Panc1 (cell line): ENCODE measurements around the gene RTP1. TPM values are rescaled to one million over a fixed set of nuclear protein-coding genes. Genes with fewer than 3 reads are reported as not detected.

Source experiments
- ATAC-seq: fragments of 200-7000 bp; cut with Tn5 transposase; 2 replicates; pipeline ENCODE4 v1.9.1; 2020; ENCODE audit warnings: mild to moderate bottlenecking, moderate library complexity
- BruUV-seq: library from RNA; stranded (reverse); fragments of 400-500 nt; replicated peaks from 2 replicates; lab custom pipeline; 2021; lab: Mats Ljungman, UMichigan
- CTCF ChIA-PET: fragments of 300-600 bp; sonication (Branson Sonifier 250); formaldehyde crosslinking; loops from one replicate; lab custom pipeline; 2022; ENCODE audit warnings: antibody characterized with exemption; lab: Charles Lee
- POLR2A ChIA-PET: fragments of 300-600 bp; sonication (Branson Sonifier 250); formaldehyde crosslinking; loops from one replicate; lab custom pipeline; 2022; ENCODE audit warnings: antibody characterized with exemption; lab: Charles Lee
- DNase-seq: peaks from one replicate; pipeline ENCODE4 v3.0.0-alpha.2; 2010; ENCODE audit warnings: low read depth, low spot score
- H3K27ac ChIP-seq: 2 replicates; pipeline ENCODE4 v1.5.1; 2011; ENCODE audit warnings: mild to moderate bottlenecking, low read length, inconsistent platforms
- H3K27me3 ChIP-seq: fragments of 200-500 bp; sonication (Bioruptor generic); 2 replicates; pipeline ENCODE4 v1.6.0; 2014; ENCODE audit warnings: low read length, inconsistent platforms; ENCODE audit not compliant: control insufficient read depth, insufficient read depth
- H3K36me3 ChIP-seq: fragments of 200-500 bp; sonication (Bioruptor generic); 2 replicates; pipeline ENCODE4 v1.5.1; 2014; ENCODE audit warnings: inconsistent platforms, mild to moderate bottlenecking, low read length, moderate library complexity; ENCODE audit not compliant: control insufficient read depth, insufficient read depth
- H3K4me1 ChIP-seq: 2 replicates; pipeline ENCODE4 v1.5.1; 2011; ENCODE audit warnings: inconsistent platforms, mild to moderate bottlenecking, low read length, moderate library complexity; ENCODE audit not compliant: control insufficient read depth, insufficient read depth
- H3K4me3 ChIP-seq, 2 experiments: 2 replicates each; pipeline ENCODE4 v1.5.1; 2011 to 2012; ENCODE audit warnings: low read depth in 2 of 2, low read length in 2 of 2, mild to moderate bottlenecking in 2 of 2, inconsistent platforms in 1 of 2, moderate library complexity in 1 of 2
- H3K9me3 ChIP-seq: fragments of 200-500 bp; sonication (Bioruptor generic); 2 replicates; pipeline ENCODE4 v1.5.1; 2014; ENCODE audit warnings: low read depth, mild to moderate bottlenecking, inconsistent platforms, low read length, moderate library complexity; ENCODE audit not compliant: control insufficient read depth, insufficient read depth
- CTCF ChIP-seq: fragments of 450-650 bp; IDR thresholded peaks from 2 replicates; pipeline ENCODE4 v1.5.1; 2017; ENCODE audit warnings: mild to moderate bottlenecking
- POLR2AphosphoS5 ChIP-seq: IDR thresholded peaks from 2 replicates; pipeline ENCODE4 v1.6.1; 2012; ENCODE audit warnings: mild to moderate bottlenecking, low read depth, low read length, moderate library complexity
- SIN3A ChIP-seq: IDR thresholded peaks from 2 replicates; pipeline ENCODE4 v1.6.1; 2012; ENCODE audit warnings: low read depth, mild to moderate bottlenecking, low read length, moderate library complexity, borderline replicate concordance; ENCODE audit not compliant: insufficient read depth
- TCF7L2 ChIP-seq: IDR thresholded peaks from 2 replicates; pipeline ENCODE4 v1.6.1; 2011; ENCODE audit warnings: mild to moderate bottlenecking, low read depth, low read length, inconsistent platforms
- in situ Hi-C: cut with HindIII; loops from 2 replicates; pipeline ENCODE4 v1.10.0; 2016; ENCODE audit warnings: low sequenced_read_pairs, low pct_unique_long_range_greater_than_20kb
- intact Hi-C: fragments of 100-400 bp; cut with micrococcal nuclease; formaldehyde crosslinking; loops from one replicate; pipeline ENCODE4 v1.10.0; 2022; ENCODE audit not compliant: unreplicated experiment
- total RNA-seq: library from RNA; stranded (reverse); gene quantifications from one replicate; pipeline ENCODE4 v1.2.1, GENCODE V29; 2021; ENCODE audit not compliant: unreplicated experiment
- TF ChIP-seq, protein P1 (sequence below), 2 experiments: IDR thresholded peaks; 2 replicates each; pipeline ENCODE4 v1.6.1; 2011 to 2012; ENCODE audit warnings: low read depth in 2 of 2, control low read depth in 1 of 2, low read length in 1 of 2, mild to moderate bottlenecking in 1 of 2, moderate library complexity in 1 of 2; ENCODE audit not compliant: insufficient read depth in 1 of 2

The RTP1 gene
- total RNA-seq, 1 experiment from 2014 or later = not detected

- DNase-seq (no peak), ATAC-seq (no peak)
- peaks cover 15% of the 10 kb centered on the region for H3K27me3 ChIP-seq
- no peak overlapping the region for H3K27ac ChIP-seq
- ChIA-PET POLR2A (no interaction called here), CTCF (no interaction called here)
- TF ChIP-seq TCF7L2 (no peak), SIN3A (no peak), CTCF (no peak), POLR2AphosphoS5 (no peak)
- TF ChIP-seq, protein P1, sequence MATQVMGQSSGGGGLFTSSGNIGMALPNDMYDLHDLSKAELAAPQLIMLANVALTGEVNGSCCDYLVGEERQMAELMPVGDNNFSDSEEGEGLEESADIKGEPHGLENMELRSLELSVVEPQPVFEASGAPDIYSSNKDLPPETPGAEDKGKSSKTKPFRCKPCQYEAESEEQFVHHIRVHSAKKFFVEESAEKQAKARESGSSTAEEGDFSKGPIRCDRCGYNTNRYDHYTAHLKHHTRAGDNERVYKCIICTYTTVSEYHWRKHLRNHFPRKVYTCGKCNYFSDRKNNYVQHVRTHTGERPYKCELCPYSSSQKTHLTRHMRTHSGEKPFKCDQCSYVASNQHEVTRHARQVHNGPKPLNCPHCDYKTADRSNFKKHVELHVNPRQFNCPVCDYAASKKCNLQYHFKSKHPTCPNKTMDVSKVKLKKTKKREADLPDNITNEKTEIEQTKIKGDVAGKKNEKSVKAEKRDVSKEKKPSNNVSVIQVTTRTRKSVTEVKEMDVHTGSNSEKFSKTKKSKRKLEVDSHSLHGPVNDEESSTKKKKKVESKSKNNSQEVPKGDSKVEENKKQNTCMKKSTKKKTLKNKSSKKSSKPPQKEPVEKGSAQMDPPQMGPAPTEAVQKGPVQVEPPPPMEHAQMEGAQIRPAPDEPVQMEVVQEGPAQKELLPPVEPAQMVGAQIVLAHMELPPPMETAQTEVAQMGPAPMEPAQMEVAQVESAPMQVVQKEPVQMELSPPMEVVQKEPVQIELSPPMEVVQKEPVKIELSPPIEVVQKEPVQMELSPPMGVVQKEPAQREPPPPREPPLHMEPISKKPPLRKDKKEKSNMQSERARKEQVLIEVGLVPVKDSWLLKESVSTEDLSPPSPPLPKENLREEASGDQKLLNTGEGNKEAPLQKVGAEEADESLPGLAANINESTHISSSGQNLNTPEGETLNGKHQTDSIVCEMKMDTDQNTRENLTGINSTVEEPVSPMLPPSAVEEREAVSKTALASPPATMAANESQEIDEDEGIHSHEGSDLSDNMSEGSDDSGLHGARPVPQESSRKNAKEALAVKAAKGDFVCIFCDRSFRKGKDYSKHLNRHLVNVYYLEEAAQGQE (IDR thresholded peaks at IDR 0.05; ENCODE audit: insufficient read depth in 1 of 2, low read depth in 2 of 2, low read length in 1 of 2) = no peak
- H3K36me3 ChIP-seq = no peaks in the 10 kb centered on the region
- intact Hi-C loops (no loop called here), in situ Hi-C loops (no loop called here)
- BruUV-seq = no TSS peak
- H3K4me1 ChIP-seq = no peaks in the 10 kb centered on the region
- H3K9me3 ChIP-seq = no peaks in the 10 kb centered on the region
- H3K4me3 ChIP-seq = no peak overlapping the region
Observed at GRCh38 chr3:187247398-187247797, 50.1 kb downstream of the RTP1 start.

Other genes starting within 250 kb of the RTP1 start
- gene RPL39L, start 58.0 kb upstream of the RTP1 start, total RNA-seq = 37.7 TPM
- not detected for gene MASP1, start 94.3 kb downstream of the RTP1 start, total RNA-seq
- gene RTP4, start 170.9 kb downstream of the RTP1 start, total RNA-seq = 2.5 TPM